ENCODE data around the gene ERN1.

The ERN1 gene

DNA sequence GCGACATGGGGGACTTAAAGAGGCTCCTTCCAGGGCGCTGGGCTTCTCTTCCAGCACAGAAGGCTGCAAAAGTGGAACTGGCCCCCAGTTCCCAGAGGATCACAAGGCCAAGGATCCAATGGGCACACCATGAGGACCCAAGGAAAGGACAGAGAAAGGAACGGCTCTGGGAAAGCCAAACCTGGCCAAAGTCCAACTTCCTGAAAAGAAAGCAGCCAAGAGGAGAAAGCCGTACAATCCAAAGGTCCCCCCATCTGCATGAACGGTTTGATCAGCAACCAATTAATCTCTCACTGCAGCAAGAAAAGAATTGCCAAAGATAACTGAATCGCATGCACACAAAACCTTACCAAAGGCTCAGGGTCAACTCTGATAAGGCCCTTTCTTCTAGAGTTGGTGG lies 89.7 kb downstream of the ERN1 start:
- Histone ChIP-seq H3K36me3 (ENCODE audit: insufficient read depth) (no peaks in the 10 kb centered on the region), H3K4me3 (IDR thresholded peaks at IDR 0.05; ENCODE audit: insufficient read depth, low read depth, low read length) (no peak overlapping the region), H2AFZ (ENCODE audit: low read depth) (no peak overlapping the region), H3K79me2 (ENCODE audit: insufficient read depth, low read depth) (no peaks in the 10 kb centered on the region), H3K9ac (no peak overlapping the region), H3K27me3 (ENCODE audit: insufficient read depth, low read depth) (no peaks in the 10 kb centered on the region), H3K4me1 (ENCODE audit: low read depth, poor library complexity, severe bottlenecking) (peaks cover 6% of the 10 kb centered on the region), H3K27ac (no peak overlapping the region), H3K4me2 (no peak overlapping the region), H4K20me1 (ENCODE audit: insufficient read depth) (no peaks in the 10 kb centered on the region)
- TF ChIP-seq, protein P1, sequence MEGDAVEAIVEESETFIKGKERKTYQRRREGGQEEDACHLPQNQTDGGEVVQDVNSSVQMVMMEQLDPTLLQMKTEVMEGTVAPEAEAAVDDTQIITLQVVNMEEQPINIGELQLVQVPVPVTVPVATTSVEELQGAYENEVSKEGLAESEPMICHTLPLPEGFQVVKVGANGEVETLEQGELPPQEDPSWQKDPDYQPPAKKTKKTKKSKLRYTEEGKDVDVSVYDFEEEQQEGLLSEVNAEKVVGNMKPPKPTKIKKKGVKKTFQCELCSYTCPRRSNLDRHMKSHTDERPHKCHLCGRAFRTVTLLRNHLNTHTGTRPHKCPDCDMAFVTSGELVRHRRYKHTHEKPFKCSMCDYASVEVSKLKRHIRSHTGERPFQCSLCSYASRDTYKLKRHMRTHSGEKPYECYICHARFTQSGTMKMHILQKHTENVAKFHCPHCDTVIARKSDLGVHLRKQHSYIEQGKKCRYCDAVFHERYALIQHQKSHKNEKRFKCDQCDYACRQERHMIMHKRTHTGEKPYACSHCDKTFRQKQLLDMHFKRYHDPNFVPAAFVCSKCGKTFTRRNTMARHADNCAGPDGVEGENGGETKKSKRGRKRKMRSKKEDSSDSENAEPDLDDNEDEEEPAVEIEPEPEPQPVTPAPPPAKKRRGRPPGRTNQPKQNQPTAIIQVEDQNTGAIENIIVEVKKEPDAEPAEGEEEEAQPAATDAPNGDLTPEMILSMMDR (conservative IDR thresholded peaks at IDR 0.05; ENCODE audit: low read depth, low read length), result no peak

DNA sequence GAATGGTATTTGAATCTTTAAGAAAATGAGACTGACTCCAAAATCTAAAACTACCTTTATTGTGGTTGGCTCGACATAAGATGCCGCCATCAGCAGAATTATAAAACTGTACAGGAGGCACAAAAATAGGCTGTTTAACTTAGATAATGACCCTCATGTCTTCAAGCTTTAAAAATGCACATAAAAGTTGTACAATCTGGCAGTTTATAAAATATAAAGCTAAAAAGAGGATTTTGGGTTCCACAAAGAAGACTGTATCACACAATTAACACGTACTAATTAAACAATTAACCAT lies 90.9 kb downstream of the ERN1 start:
- Histone ChIP-seq H3K9ac (no peak overlapping the region), H2AFZ (ENCODE audit: low read depth) (no peak overlapping the region), H3K79me2 (ENCODE audit: insufficient read depth, low read depth) (no peaks in the 10 kb centered on the region), H3K4me3 (IDR thresholded peaks at IDR 0.05; ENCODE audit: insufficient read depth, low read depth, low read length) (no peak overlapping the region), H3K27ac (no peak overlapping the region), H4K20me1 (ENCODE audit: insufficient read depth) (no peaks in the 10 kb centered on the region), H3K36me3 (ENCODE audit: insufficient read depth) (no peaks in the 10 kb centered on the region), H3K27me3 (ENCODE audit: insufficient read depth, low read depth) (no peaks in the 10 kb centered on the region), H3K4me2 (no peak overlapping the region), H3K4me1 (ENCODE audit: low read depth, poor library complexity, severe bottlenecking) (peaks cover 6% of the 10 kb centered on the region)
- TF ChIP-seq, protein P1 (conservative IDR thresholded peaks at IDR 0.05; ENCODE audit: low read depth, low read length), result no peak

DNA sequence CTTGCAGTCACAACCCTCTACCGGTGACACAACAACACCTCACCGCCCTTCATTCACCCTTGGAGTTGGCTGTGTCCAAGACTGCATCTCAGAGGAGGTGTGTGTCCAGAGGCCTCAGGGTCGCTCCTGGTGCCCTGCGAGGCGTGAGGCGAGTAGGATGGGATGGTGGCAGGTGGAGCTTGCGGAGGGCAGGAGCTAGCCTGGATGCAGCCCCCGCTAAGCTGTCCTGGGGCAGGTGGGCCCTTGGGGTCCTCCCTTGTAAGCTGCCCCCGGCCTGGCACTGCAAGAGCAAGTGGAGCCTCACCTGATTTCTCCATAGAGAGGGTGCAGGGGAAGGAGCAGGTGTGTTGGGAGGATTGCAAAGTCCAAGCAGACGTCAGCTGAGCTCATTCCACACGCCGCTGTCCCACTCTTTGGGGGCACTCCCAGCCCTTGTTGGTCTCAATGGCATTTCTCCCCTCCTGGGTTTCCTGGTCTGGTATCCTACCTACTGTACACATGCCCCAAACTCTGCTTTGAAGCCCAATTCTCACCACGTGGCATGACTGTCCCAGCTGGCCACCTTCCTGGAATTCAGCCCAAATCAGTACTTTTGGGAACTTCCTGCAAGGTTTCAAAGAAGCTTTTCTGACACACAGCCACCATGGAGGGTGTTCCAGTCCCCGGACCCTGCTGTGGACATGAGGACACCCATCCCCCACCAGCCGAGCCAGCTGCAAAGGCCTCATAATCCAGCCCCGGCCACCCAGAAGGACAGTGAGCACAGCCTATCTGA lies 91.4 kb downstream of the ERN1 start:
- no peak overlapping the region for H2AFZ ChIP-seq (ENCODE audit: low read depth)
- TF ChIP-seq, protein P1 (conservative IDR thresholded peaks at IDR 0.05; ENCODE audit: low read depth, low read length), result no peak
- H3K4me3 ChIP-seq (IDR thresholded peaks at IDR 0.05; ENCODE audit: insufficient read depth, low read depth, low read length), result no peak overlapping the region
- H3K79me2 ChIP-seq (ENCODE audit: insufficient read depth, low read depth), result no peaks in the 10 kb centered on the region
- H3K4me1 ChIP-seq (ENCODE audit: low read depth, poor library complexity, severe bottlenecking), result peaks cover 6% of the 10 kb centered on the region
- H3K4me2 ChIP-seq, result no peak overlapping the region
- no peaks in the 10 kb centered on the region for H3K36me3 ChIP-seq (ENCODE audit: insufficient read depth)
- no peak overlapping the region for H3K9ac ChIP-seq
- H4K20me1 ChIP-seq (ENCODE audit: insufficient read depth), result no peaks in the 10 kb centered on the region
- H3K27me3 ChIP-seq (ENCODE audit: insufficient read depth, low read depth), result no peaks in the 10 kb centered on the region
- H3K27ac ChIP-seq, result no peak overlapping the region

DNA sequence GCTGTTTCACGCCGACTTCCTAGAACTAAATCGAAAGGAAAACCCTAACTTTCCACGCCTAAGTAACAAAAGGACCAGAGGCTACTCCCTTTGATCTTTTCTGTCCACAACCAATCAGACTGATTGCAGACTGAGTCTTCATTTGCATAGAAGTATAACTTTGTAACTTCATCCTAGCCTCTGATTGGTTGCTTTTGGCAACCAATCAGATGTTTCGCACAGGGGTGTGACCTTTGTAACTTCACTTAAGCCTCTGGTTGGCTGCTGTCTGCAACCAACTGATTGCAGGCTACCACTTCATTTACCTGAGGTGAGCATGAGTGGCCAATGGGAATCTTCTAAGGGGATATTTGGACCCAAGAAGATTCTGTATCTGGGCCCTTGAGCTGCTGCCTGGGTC lies 92.1 kb downstream of the ERN1 start:
- Histone ChIP-seq H3K27me3 (ENCODE audit: insufficient read depth, low read depth) (no peaks in the 10 kb centered on the region), H3K4me1 (ENCODE audit: low read depth, poor library complexity, severe bottlenecking) (peaks cover 6% of the 10 kb centered on the region), H4K20me1 (ENCODE audit: insufficient read depth) (no peaks in the 10 kb centered on the region), H3K9ac (no peak overlapping the region), H3K36me3 (ENCODE audit: insufficient read depth) (no peaks in the 10 kb centered on the region), H3K4me3 (IDR thresholded peaks at IDR 0.05; ENCODE audit: insufficient read depth, low read depth, low read length) (no peak overlapping the region), H2AFZ (ENCODE audit: low read depth) (no peak overlapping the region), H3K27ac (no peak overlapping the region), H3K79me2 (ENCODE audit: insufficient read depth, low read depth) (no peaks in the 10 kb centered on the region), H3K4me2 (no peak overlapping the region)
- TF ChIP-seq, protein P1 (conservative IDR thresholded peaks at IDR 0.05; ENCODE audit: low read depth, low read length), result no peak
